Activated effector memory CD4-positive, alpha-beta T cell treated with Interleukin-2 at 50 U/mL for 16 hours (primary cell): ENCODE results near the gene TEDC1.
A peak's percentile ranks its signal among the peaks of the same experiment; 100 is the strongest.

ENCODE experiments used
- DNase-seq: peaks from one replicate; pipeline ENCODE4 v3.0.0-alpha.2; 2020

The TEDC1 gene

GRCh38 chr14:105486163-105486973 lies 4.7 kb upstream of the TEDC1 start, which contains the start of gene CRIP1:
TSS of gene CRIP1 (plus strand) at chr14:105486886. CDS start at chr14:105487260, 374 bp downstream.
- DNase-seq = no peak

- peak; percentile 42 for DNase-seq
Measured at GRCh38 chr14:105486974-105487448, 4.0 kb upstream of the TEDC1 start.

GRCh38 chr14:105487449-105487985 lies 3.5 kb upstream of the TEDC1 start:
- DNase-seq = peak; percentile 69

GRCh38 chr14:105487986-105488777 lies 2.9 kb upstream of the TEDC1 start:
- DNase-seq = peak; percentile 27

GRCh38 chr14:105488781-105489541 lies 2.1 kb upstream of the TEDC1 start:
- DNase-seq = no peak

GRCh38 chr14:105489542-105490266 lies 1.3 kb upstream of the TEDC1 start:
- peak; percentile 82 for DNase-seq

GRCh38 chr14:105490267-105490571 lies 827 bp upstream of the TEDC1 start:
- DNase-seq = no peak

GRCh38 chr14:105491366-105491973 lies 424 bp downstream of the TEDC1 start:
- DNase-seq = peak; percentile 73

- DNase-seq = no peak
Measured at GRCh38 chr14:105492031-105492970, 1.3 kb downstream of the TEDC1 start.

- no peak for DNase-seq
Measured at GRCh38 chr14:105492971-105493871, 2.2 kb downstream of the TEDC1 start.

GRCh38 chr14:105493921-105494605 lies 3.0 kb downstream of the TEDC1 start:
- DNase-seq = no peak

- DNase-seq = no peak
Measured at GRCh38 chr14:105494606-105494929, 3.5 kb downstream of the TEDC1 start.

- DNase-seq = no peak
Measured at GRCh38 chr14:105495101-105495989, 4.3 kb downstream of the TEDC1 start.

GRCh38 chr14:105495990-105496830 lies 5.2 kb downstream of the TEDC1 start:
- DNase-seq = no peak

GRCh38 chr14:105496831-105497591 lies 6.0 kb downstream of the TEDC1 start:
- DNase-seq = no peak
